OCI-LY1 (cell line): Measurements from ENCODE around the gene HINFP.
A peak's percentile ranks its signal among the peaks of the same experiment; 100 is the strongest.

Experiments
- EZH2 ChIP-seq: fragments of 200-600 bp; sonication (generic), shearing (Covaris generic); IDR thresholded peaks from 2 replicates; pipeline ENCODE4 v1.8.0; 2017; ENCODE audit warnings: borderline replicate concordance, mixed run types, mild to moderate bottlenecking, antibody characterized with exemption, low read length, moderate library complexity, mixed read lengths
- TF ChIP-seq, protein P1 (sequence below): fragments of 200-600 bp; sonication (generic), shearing (Covaris generic); IDR thresholded peaks from 2 replicates; pipeline ENCODE4 v1.5.1; 2017; ENCODE audit warnings: mild to moderate bottlenecking, antibody characterized with exemption, low read length, moderate library complexity, mixed read lengths

GRCh38 chr11:119094816-119095065, 26.6 kb upstream of the HINFP start:
- TF ChIP-seq, protein P1, sequence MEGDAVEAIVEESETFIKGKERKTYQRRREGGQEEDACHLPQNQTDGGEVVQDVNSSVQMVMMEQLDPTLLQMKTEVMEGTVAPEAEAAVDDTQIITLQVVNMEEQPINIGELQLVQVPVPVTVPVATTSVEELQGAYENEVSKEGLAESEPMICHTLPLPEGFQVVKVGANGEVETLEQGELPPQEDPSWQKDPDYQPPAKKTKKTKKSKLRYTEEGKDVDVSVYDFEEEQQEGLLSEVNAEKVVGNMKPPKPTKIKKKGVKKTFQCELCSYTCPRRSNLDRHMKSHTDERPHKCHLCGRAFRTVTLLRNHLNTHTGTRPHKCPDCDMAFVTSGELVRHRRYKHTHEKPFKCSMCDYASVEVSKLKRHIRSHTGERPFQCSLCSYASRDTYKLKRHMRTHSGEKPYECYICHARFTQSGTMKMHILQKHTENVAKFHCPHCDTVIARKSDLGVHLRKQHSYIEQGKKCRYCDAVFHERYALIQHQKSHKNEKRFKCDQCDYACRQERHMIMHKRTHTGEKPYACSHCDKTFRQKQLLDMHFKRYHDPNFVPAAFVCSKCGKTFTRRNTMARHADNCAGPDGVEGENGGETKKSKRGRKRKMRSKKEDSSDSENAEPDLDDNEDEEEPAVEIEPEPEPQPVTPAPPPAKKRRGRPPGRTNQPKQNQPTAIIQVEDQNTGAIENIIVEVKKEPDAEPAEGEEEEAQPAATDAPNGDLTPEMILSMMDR, result peak; percentile 45
- no peak for TF ChIP-seq EZH2
